Activated CD8-positive, alpha-beta T cell treated with anti-CD3 and anti-CD28 coated beads, Interleukin-2, amount 10 ng/mL, durations not matched to agents 7 days and 5 days (primary cell): ENCODE results near the gene STS. TPM values are rescaled to one million over a fixed set of nuclear protein-coding genes. Genes with fewer than 3 reads are reported as not detected.

Experiments
- ATAC-seq: fragments of 150-1000 bp; cut with Tn5 transposase; one replicate; pipeline ENCODE4 v1.10.0; 2021; ENCODE audit warnings: moderate library complexity
- CTCF ChIA-PET: fragments of 350-600 bp; sonication (Branson Sonifier 250); formaldehyde crosslinking; loops from one replicate; lab custom pipeline; 2021; ENCODE audit warnings: antibody characterized with exemption; lab: Charles Lee
- POLR2A ChIA-PET: fragments of 350-600 bp; sonication (Branson Sonifier 250); formaldehyde crosslinking; loops from one replicate; lab custom pipeline; 2021; ENCODE audit warnings: antibody characterized with exemption; lab: Charles Lee
- DNase-seq: peaks from one replicate; pipeline ENCODE4 v3.0.0-alpha.2; 2020
- H3K27ac Mint-ChIP-seq: one replicate; pipeline ENCODE4 v1.8.0; 2021; ENCODE audit warnings: mild to moderate bottlenecking, mixed read lengths
- H3K27me3 Mint-ChIP-seq: one replicate; pipeline ENCODE4 v1.8.0; 2021; ENCODE audit warnings: low read depth, mixed read lengths
- H3K36me3 Mint-ChIP-seq: one replicate; pipeline ENCODE4 v1.8.0; 2021; ENCODE audit warnings: low read depth, mixed read lengths
- H3K4me1 Mint-ChIP-seq: one replicate; pipeline ENCODE4 v1.8.0; 2021; ENCODE audit warnings: low read depth, mixed read lengths
- H3K4me3 Mint-ChIP-seq: one replicate; pipeline ENCODE4 v1.8.0; 2021; ENCODE audit warnings: mild to moderate bottlenecking, mixed read lengths
- H3K9me3 Mint-ChIP-seq: one replicate; pipeline ENCODE4 v1.8.0; 2022; ENCODE audit warnings: mixed read lengths; ENCODE audit not compliant: insufficient read depth
- microRNA-seq: library from miRNA; unstranded; fragments of <30 nt; microRNA quantifications from one replicate; pipeline ENCODE4 v1.2.0, GENCODE V29; 2022
- total RNA-seq, 2 experiments: library from RNA; stranded (reverse); gene quantifications; one replicate each; pipeline ENCODE4 v1.2.3, GENCODE V29; 2021

Gene STS
- total RNA-seq, 2 experiments from 2014 or later = 2.1 to 2.3 TPM

DNA sequence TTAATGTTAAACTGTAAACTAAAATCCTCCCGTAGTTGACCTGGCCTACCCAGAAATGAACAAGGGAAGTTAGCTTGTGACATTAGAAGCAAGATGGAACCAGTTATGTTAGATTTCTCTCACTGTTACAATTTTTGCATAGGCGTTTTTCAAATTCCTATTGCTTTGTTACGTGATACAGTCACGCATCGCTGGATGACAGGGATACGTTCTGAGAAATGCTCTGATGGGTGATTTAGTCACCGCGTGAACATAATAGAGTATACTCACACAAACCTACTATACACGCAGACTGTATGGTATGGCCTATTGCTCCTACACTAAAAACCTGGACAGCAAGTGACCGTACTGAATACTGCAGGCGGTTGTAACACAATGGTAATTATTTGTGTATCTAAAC lies 47.1 kb downstream of the STS start:
- H3K27ac Mint-ChIP-seq = no peak overlapping the region

More for the DNA sequence above, 47.1 kb downstream of the STS start:
- POLR2A ChIA-PET = no interaction called here
- no peaks in the 10 kb centered on the region for H3K27me3 Mint-ChIP-seq
- H3K36me3 Mint-ChIP-seq = no peaks in the 10 kb centered on the region
- DNase-seq = no peak
- H3K9me3 Mint-ChIP-seq = no peaks in the 10 kb centered on the region
- no peak overlapping the region for H3K4me3 Mint-ChIP-seq
- no peaks in the 10 kb centered on the region for H3K4me1 Mint-ChIP-seq
- CTCF ChIA-PET = no interaction called here
- ATAC-seq = no peak

Small RNA genes lying within 50 kb of the gene (microRNA-seq; reads per million reads assigned to microRNA genes)
- not detected for gene MIR4767

Other genes starting within 250 kb of the STS start
- 10 to 100 TPM; 16.1 to 16.6 TPM for gene PUDP, start 441 bp downstream of the STS start, total RNA-seq